Measurements from ENCODE around the gene SERPINE3. TPM values are rescaled to one million over a fixed set of nuclear protein-coding genes. Genes with fewer than 3 reads are reported as not detected.

The SERPINE3 gene
- total RNA-seq, result not detected

DNA sequence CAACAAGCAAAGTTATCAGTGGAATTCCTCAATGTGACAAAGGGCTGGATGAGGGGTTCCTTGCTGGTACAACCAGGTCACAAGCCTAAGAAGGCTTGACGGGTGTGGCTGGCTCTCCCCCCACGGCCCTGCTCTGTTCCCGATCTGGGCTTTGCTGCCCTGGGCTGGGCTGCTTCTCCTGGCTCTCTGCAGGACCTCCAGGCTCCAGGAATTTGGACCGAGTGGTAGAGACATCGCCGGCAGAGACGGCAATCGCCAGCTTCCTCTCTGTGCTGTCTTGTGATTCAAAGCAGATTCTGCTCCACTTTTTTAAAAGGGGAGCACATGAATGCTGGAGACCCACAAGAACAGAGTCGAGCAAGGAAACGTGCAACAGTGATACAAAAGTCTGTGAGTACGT, at the start of gene SERPINE3:
Gene SERPINE3, plus strand, starts transcription at position 338 of the 400 bp plus-strand sequence. CDS start 1,401 bp downstream, outside the sequence.
- intact Hi-C loops (cut with DNase I), result no loop called here
- TF ChIP-seq, protein P1, sequence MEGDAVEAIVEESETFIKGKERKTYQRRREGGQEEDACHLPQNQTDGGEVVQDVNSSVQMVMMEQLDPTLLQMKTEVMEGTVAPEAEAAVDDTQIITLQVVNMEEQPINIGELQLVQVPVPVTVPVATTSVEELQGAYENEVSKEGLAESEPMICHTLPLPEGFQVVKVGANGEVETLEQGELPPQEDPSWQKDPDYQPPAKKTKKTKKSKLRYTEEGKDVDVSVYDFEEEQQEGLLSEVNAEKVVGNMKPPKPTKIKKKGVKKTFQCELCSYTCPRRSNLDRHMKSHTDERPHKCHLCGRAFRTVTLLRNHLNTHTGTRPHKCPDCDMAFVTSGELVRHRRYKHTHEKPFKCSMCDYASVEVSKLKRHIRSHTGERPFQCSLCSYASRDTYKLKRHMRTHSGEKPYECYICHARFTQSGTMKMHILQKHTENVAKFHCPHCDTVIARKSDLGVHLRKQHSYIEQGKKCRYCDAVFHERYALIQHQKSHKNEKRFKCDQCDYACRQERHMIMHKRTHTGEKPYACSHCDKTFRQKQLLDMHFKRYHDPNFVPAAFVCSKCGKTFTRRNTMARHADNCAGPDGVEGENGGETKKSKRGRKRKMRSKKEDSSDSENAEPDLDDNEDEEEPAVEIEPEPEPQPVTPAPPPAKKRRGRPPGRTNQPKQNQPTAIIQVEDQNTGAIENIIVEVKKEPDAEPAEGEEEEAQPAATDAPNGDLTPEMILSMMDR (IDR thresholded peaks at IDR 0.05), result no peak
- TF ChIP-seq EP300 (IDR thresholded peaks at IDR 0.05), result no peak
- TF ChIP-seq POLR2A (IDR thresholded peaks at IDR 0.05; ENCODE audit: low read depth), result no peak
- no peak for TF ChIP-seq POLR2AphosphoS5 (IDR thresholded peaks at IDR 0.05)
- H3K27me3 ChIP-seq, result no peaks in the 10 kb centered on the region
- H3K4me3 ChIP-seq, result no peak within 1 kb of the TSS
- H3K27ac ChIP-seq (replicated peaks in 1 of 4), result no peak within 1 kb of the TSS
- H3K9me3 ChIP-seq, result no peaks in the 10 kb centered on the region
- peaks cover 0 to 4% (median 0%) of the 10 kb centered on the region in 4 donors for H3K36me3 ChIP-seq
- 78% methylated on average over 11 of the region's 11 CpGs for WGBS
- no peaks in the 10 kb centered on the region for H3K4me1 ChIP-seq
- no peak for DNase-seq (ENCODE audit: extremely low spot score)

DNA sequence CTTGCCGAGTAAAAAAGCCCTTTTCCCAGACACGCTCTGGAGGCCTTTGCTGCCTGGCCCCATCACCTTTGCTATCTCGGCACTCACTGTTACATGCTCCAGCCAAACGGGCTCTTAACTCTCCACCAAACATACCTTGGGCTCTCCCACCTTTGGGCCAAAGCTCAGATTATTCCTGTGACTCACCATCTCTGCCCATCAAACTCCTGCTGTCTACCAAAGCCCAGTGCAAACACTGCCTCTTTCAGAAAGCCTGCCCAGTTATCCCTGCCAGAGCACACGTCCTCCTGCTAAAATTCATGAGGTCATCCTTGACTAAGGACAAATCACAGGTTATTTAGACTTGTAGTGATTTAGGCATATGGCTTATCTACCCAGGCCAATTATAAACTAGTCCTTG, 48.1 kb upstream of the SERPINE3 start:
- Histone ChIP-seq H3K4me1 (peaks cover 9 to 20% (median 18%) of the 10 kb centered on the region in 4 donors), H3K36me3 (no peaks in the 10 kb centered on the region), H3K4me3 (no peak overlapping the region), H3K27me3 (no peaks in the 10 kb centered on the region), H3K27ac (replicated peaks in 1 of 4) (peak overlapping the region; percentile 22 to 67 (median 50)), H3K9me3 (no peaks in the 10 kb centered on the region)
- WGBS, result 64% methylated on average over 5 of the region's 5 CpGs
- DNase-seq (ENCODE audit: extremely low spot score), result no peak
- TF ChIP-seq EP300 (IDR thresholded peaks at IDR 0.05), result no peak
- no peak for TF ChIP-seq POLR2A (IDR thresholded peaks at IDR 0.05; ENCODE audit: low read depth)
- TF ChIP-seq, protein P1 (IDR thresholded peaks at IDR 0.05), result no peak
- TF ChIP-seq POLR2AphosphoS5 (IDR thresholded peaks at IDR 0.05), result no peak
- intact Hi-C loops (cut with DNase I), result no loop called here

DNA sequence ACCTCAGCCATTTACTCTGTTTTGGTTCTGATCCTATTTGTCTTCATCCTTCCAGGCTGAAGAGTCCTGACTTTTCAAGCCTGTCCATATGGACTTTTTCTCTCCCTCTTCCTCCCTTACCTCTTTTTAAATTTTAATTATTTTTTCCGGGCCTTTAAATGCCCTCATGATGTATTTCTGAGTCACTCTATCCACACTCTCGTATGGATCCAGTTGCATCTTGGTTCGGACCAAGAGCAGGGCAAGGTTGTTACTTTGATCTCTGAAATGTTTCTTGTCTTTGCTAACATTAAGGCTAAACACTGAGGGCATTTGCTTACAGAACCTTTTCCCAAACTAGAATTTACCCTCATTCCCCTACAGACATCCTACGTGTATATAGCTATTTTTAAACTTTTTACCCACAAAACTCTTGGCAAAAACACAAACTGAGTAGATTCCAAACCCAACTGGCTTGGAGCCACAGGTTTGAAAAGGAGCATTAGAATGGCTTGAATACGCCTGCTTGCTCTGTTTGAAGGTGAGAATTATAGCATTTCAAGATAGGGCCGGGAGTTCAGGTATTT, 47.4 kb upstream of the SERPINE3 start:
- no peak for DNase-seq (ENCODE audit: extremely low spot score)
- Histone ChIP-seq H3K4me3 (no peak overlapping the region), H3K36me3 (no peaks in the 10 kb centered on the region), H3K27ac (replicated peaks in 1 of 4) (peak overlapping the region; percentile 22 to 67 (median 50)), H3K4me1 (peaks cover 9 to 20% (median 18%) of the 10 kb centered on the region in 4 donors), H3K9me3 (no peaks in the 10 kb centered on the region), H3K27me3 (no peaks in the 10 kb centered on the region)
- 42% methylated on average over 6 of the region's 6 CpGs for WGBS
- TF ChIP-seq POLR2A (IDR thresholded peaks at IDR 0.05; ENCODE audit: low read depth) (no peak), EP300 (IDR thresholded peaks at IDR 0.05) (no peak), POLR2AphosphoS5 (IDR thresholded peaks at IDR 0.05) (no peak)
- TF ChIP-seq, protein P1 (IDR thresholded peaks at IDR 0.05), result no peak
- intact Hi-C loops (cut with DNase I), result no loop called here

DNA sequence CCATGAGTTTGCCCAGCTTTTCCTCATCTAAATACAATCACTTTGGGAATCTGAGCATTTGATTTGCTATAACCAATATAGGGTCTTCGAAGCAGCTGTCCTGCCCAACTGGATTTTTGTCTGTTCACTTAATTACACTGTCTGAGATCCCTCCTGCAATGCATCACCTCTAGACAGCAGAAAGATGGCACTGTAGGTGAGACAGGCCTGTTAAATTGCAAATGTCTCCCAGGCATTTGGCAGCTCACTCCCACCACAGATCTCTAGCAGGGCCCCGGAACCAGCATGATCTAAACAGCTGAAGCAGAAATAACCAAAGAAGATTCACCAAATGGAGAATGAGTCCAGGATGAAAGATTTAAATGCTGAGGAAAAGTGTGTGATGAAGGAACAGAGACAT, 41.9 kb upstream of the SERPINE3 start:
- no peaks in the 10 kb centered on the region for H3K36me3 ChIP-seq
- 82% methylated on average over 2 of the region's 2 CpGs for WGBS
- intact Hi-C loops (cut with DNase I), result no loop called here

More for the DNA sequence above, 41.9 kb upstream of the SERPINE3 start:
- Histone ChIP-seq H3K4me3 (no peak overlapping the region), H3K27ac (replicated peaks in 1 of 4) (no peak overlapping the region), H3K9me3 (no peaks in the 10 kb centered on the region), H3K4me1 (peaks cover 0 to 4% (median 3%) of the 10 kb centered on the region in 4 donors), H3K27me3 (no peaks in the 10 kb centered on the region)
- DNase-seq (ENCODE audit: extremely low spot score), result no peak
- TF ChIP-seq POLR2A (IDR thresholded peaks at IDR 0.05; ENCODE audit: low read depth), result no peak
- no peak for TF ChIP-seq POLR2AphosphoS5 (IDR thresholded peaks at IDR 0.05)
- TF ChIP-seq, protein P1 (IDR thresholded peaks at IDR 0.05), result no peak
- TF ChIP-seq EP300 (IDR thresholded peaks at IDR 0.05), result no peak

Data from esophagus muscularis mucosa (tissue), 4 donors.